ENCODE results near the gene MRPL49. TPM values are rescaled to one million over a fixed set of nuclear protein-coding genes. Genes with fewer than 3 reads are reported as not detected.

The MRPL49 gene
- total and polyA plus RNA-seq, 8 donors, result 39.3 to 47.2 (median 43.7) TPM

DNA sequence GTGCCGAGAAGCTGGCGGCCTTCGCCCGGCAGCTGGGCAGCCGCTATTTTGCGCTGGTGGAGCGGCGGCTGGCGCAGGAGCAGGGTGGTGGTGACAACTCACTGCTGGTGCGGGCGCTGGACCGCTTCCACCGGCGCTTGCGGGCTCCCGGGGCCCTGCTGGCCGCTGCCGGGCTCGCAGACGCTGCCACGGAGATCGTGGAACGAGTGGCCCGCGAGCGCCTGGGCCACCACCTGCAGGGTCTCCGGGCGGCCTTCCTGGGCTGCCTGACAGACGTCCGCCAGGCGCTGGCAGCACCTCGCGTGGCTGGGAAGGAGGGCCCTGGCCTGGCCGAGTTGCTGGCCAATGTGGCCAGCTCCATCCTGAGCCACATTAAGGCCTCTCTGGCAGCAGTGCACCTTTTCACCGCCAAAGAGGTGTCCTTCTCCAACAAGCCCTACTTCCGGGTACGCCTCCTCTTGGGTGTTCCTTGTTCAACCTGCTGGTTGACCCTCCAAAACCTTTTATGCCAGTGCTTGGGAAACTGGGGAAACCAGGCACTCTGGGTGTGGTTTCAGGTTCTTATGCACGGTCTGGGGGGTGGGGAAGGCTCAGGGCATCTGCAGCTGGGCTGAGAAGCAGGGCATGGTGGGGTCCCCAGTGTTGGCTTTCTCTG lies 13.5 kb upstream of the MRPL49 start:
- no peak for TF ChIP-seq CTCF (IDR thresholded peaks at IDR 0.05)
- no peak overlapping the region for H3K4me3 ChIP-seq
- intact Hi-C loops (cut with DNase I), result no loop called here
- peaks cover 17 to 46% of the 10 kb centered on the region in 2 donors for H3K4me1 ChIP-seq
- H3K9me3 ChIP-seq, result no peaks in the 10 kb centered on the region
- DNase-seq (no peak), ATAC-seq (peak; percentile 0)
- peaks cover 0 to 14% of the 10 kb centered on the region in 2 donors for H3K27me3 ChIP-seq
- H3K27ac ChIP-seq, result no peak overlapping the region
- peaks cover 0 to 41% of the 10 kb centered on the region in 2 donors for H3K36me3 ChIP-seq

- intact Hi-C loops (cut with DNase I), result no loop called here
- Histone ChIP-seq H3K4me1 (peaks cover 17 to 40% of the 10 kb centered on the region in 2 donors), H3K36me3 (peaks cover 0 to 41% of the 10 kb centered on the region in 2 donors), H3K27ac (no peak overlapping the region), H3K4me3 (no peak overlapping the region), H3K27me3 (peaks cover 0 to 15% of the 10 kb centered on the region in 2 donors), H3K9me3 (no peaks in the 10 kb centered on the region)
- ATAC-seq, result no peak
- DNase-seq, result no peak
- no peak for TF ChIP-seq CTCF (IDR thresholded peaks at IDR 0.05)
Observed at GRCh38 chr11:65109231-65110198, 12.6 kb upstream of the MRPL49 start.

GRCh38 chr11:65110354-65110861 lies 11.7 kb upstream of the MRPL49 start:
- Histone ChIP-seq H3K9me3 (no peaks in the 10 kb centered on the region), H3K36me3 (peaks cover 0 to 37% of the 10 kb centered on the region in 2 donors), H3K4me3 (no peak overlapping the region), H3K4me1 (peaks cover 17 to 36% of the 10 kb centered on the region in 2 donors), H3K27ac (peak overlapping the region in 1 of 2 donors; percentile 19), H3K27me3 (peaks cover 0 to 15% of the 10 kb centered on the region in 2 donors)
- ATAC-seq, result peak; percentile 68
- intact Hi-C loops (cut with DNase I), result no loop called here
- DNase-seq, result peak; percentile 72 to 93 (median 83)
- TF ChIP-seq CTCF (IDR thresholded peaks at IDR 0.05), result peak; percentile 99

- peak overlapping the region in 1 of 2 donors; percentile 54 for H3K4me3 ChIP-seq
- intact Hi-C loops (cut with DNase I), result no loop called here
- no peak for DNase-seq
Observed at GRCh38 chr11:65111159-65111743, 10.9 kb upstream of the MRPL49 start.

More at GRCh38 chr11:65111159-65111743, 10.9 kb upstream of the MRPL49 start:
- TF ChIP-seq CTCF (IDR thresholded peaks at IDR 0.05), result no peak
- no peaks in the 10 kb centered on the region for H3K9me3 ChIP-seq
- peak overlapping the region in 1 of 2 donors; percentile 19 for H3K27ac ChIP-seq
- no peak for ATAC-seq
- H3K27me3 ChIP-seq, result peaks cover 0 to 15% of the 10 kb centered on the region in 2 donors
- H3K4me1 ChIP-seq, result peaks cover 18 to 44% of the 10 kb centered on the region in 2 donors
- peaks cover 0 to 42% of the 10 kb centered on the region in 2 donors for H3K36me3 ChIP-seq

Data from left lung (tissue), 10 donors.